Kidney epithelial cell (primary cell): ENCODE results near the gene CTSH. TPM values are rescaled to one million over a fixed set of nuclear protein-coding genes. Genes with fewer than 3 reads are reported as not detected.

ENCODE experiments used
- DNase-seq: peaks from one replicate; pipeline ENCODE4 v3.0.0-alpha.2; 2010; ENCODE audit warnings: low read depth
- H3K27me3 ChIP-seq: 2 replicates; pipeline ENCODE4 v1.6.0; 2011; ENCODE audit warnings: low read length; ENCODE audit not compliant: control insufficient read depth, insufficient read depth
- H3K36me3 ChIP-seq: 2 replicates; pipeline ENCODE4 v1.5.1; 2011; ENCODE audit warnings: low read length; ENCODE audit not compliant: control insufficient read depth, insufficient read depth
- H3K4me3 ChIP-seq: 2 replicates; pipeline ENCODE4 v1.5.1; 2011; ENCODE audit warnings: low read depth, mild to moderate bottlenecking, control low read depth, low read length
- CTCF ChIP-seq: IDR thresholded peaks from 2 replicates; pipeline ENCODE4 v1.5.1; 2011; ENCODE audit warnings: mild to moderate bottlenecking, moderate library complexity, low read length, control low read depth, inconsistent platforms; ENCODE audit not compliant: insufficient read depth, poor library complexity, severe bottlenecking
- total RNA-seq: library from RNA; depleted of rRNA; stranded (reverse); fragments of >200 nt; gene quantifications from 2 replicates; pipeline ENCODE4 v1.2.3, GENCODE V29; 2015

The CTSH gene
- total RNA-seq, 1 donor from 2014 or later = 125 TPM

- no peak for DNase-seq
These were observed 1.2 kb downstream of the CTSH start for GRCh38 chr15:78943692-78944091.

DNA sequence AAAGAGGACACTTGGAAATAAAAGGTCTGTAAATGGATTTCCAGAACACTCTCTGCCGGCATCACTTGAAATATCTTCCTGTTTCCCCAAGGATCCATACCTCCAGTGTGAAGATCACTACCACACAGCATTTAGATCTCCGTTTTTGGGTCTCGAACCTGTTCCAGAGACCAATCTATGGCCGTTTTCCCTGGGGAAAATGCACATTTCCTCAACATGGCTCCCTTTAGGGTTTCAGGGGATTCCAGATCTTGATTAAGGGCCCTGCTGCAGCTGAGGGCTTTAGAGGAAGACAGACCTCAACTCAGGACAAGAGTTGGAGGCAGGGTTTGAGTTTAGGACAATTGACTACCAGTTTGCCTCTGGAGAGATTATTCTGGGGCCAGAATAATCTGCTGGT lies 2.1 kb downstream of the CTSH start:
- DNase-seq = no peak
- Histone ChIP-seq H3K27me3 (peaks cover 17% of the 10 kb centered on the region), H3K36me3 (no peaks in the 10 kb centered on the region), H3K4me3 (no peak overlapping the region)
- no peak for TF ChIP-seq CTCF

More at GRCh38 chr15:78943692-78944091, 1.2 kb downstream of the CTSH start:
- Histone ChIP-seq H3K4me3 (no peak overlapping the region), H3K27me3 (peaks cover 17% of the 10 kb centered on the region), H3K36me3 (no peaks in the 10 kb centered on the region)
- no peak for TF ChIP-seq CTCF

- TF ChIP-seq CTCF = no peak
- Histone ChIP-seq H3K36me3 (no peaks in the 10 kb centered on the region), H3K27me3 (peaks cover 2% of the 10 kb centered on the region), H3K4me3 (no peak overlapping the region)
- no peak for DNase-seq
These were observed 6.0 kb downstream of the CTSH start for GRCh38 chr15:78938658-78939488.

- H3K27me3 ChIP-seq = no peaks in the 10 kb centered on the region
- H3K36me3 ChIP-seq = no peaks in the 10 kb centered on the region
- DNase-seq = no peak
- H3K4me3 ChIP-seq = no peak overlapping the region
- TF ChIP-seq CTCF = no peak
These were observed 7.6 kb downstream of the CTSH start for GRCh38 chr15:78937132-78937739.

DNA sequence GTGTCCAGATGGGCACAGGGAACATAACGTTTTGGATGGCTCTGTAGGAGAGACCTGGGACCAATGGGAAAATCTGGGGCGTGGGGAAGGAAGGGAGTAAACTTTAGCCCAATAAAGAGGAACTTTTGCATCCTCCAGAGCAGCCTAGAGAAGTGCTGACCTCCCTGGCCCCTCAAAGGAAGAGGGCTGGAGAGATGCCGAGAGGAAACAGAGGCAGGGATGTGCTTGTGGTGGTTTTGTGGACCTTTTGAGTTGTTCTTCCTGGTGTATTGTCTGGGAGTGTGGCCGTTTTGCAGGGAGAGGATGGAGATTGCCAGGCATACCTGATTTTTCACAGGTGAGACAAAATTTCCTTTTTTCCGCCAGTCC lies 10.2 kb downstream of the CTSH start:
- no peaks in the 10 kb centered on the region for H3K36me3 ChIP-seq
- no peak for TF ChIP-seq CTCF
- H3K27me3 ChIP-seq = no peaks in the 10 kb centered on the region
- no peak for DNase-seq
- no peak overlapping the region for H3K4me3 ChIP-seq
